Mesendoderm (in vitro differentiated cells): ENCODE measurements around the gene XCL2.
A peak's percentile ranks its signal among the peaks of the same experiment; 100 is the strongest.
"Not testable (repeated sequence)": the region's sequence is repeated elsewhere in the genome, so short reads cannot be mapped to it uniquely, and the experiment has no call there.

Source experiments
- DNase-seq: peaks from one replicate; pipeline ENCODE4 v3.0.0; 2013
- H2AK5ac ChIP-seq: 2 replicates; pipeline ENCODE4 v1.6.1; 2013; ENCODE audit warnings: low read length, inconsistent platforms
- H2BK120ac ChIP-seq: 2 replicates; pipeline ENCODE4 v1.6.1; 2013; ENCODE audit warnings: low read depth, mild to moderate bottlenecking, low read length, moderate library complexity, mixed read lengths
- H2BK15ac ChIP-seq: replicated peaks from 2 replicates; pipeline ENCODE4 v1.6.1; 2013; ENCODE audit warnings: low read depth, mild to moderate bottlenecking, moderate library complexity
- H2BK5ac ChIP-seq: 2 replicates; pipeline ENCODE4 v1.6.1; 2013; ENCODE audit warnings: low read length, inconsistent platforms
- H3K18ac ChIP-seq: 2 replicates; pipeline ENCODE4 v1.6.1; 2013; ENCODE audit warnings: mild to moderate bottlenecking, low read length, mixed read lengths
- H3K23ac ChIP-seq: one replicate; pipeline ENCODE4 v1.6.1; 2013; ENCODE audit warnings: low read length
- H3K27ac ChIP-seq: 2 replicates; pipeline ENCODE4 v1.5.1; 2013; ENCODE audit warnings: low read depth, mild to moderate bottlenecking, inconsistent platforms, low read length, moderate library complexity
- H3K27me3 ChIP-seq: 2 replicates; pipeline ENCODE4 v1.6.1; 2013; ENCODE audit warnings: low read length, control low read depth, mild to moderate bottlenecking, inconsistent platforms; ENCODE audit not compliant: insufficient read depth, poor library complexity
- H3K36me3 ChIP-seq: 2 replicates; pipeline ENCODE4 v1.6.1; 2013; ENCODE audit warnings: low read length, inconsistent platforms; ENCODE audit not compliant: control insufficient read depth, insufficient read depth
- H3K4ac ChIP-seq: one replicate; pipeline ENCODE4 v1.6.1; 2013; ENCODE audit warnings: low read depth, mild to moderate bottlenecking, low read length, moderate library complexity
- H3K4me1 ChIP-seq: 2 replicates; pipeline ENCODE4 v1.6.1; 2013; ENCODE audit warnings: low read depth, low read length, inconsistent platforms; ENCODE audit not compliant: control insufficient read depth
- H3K4me2 ChIP-seq: 2 replicates; pipeline ENCODE4 v1.6.1; 2013; ENCODE audit warnings: low read length
- H3K4me3 ChIP-seq: 2 replicates; pipeline ENCODE4 v1.5.1; 2013; ENCODE audit warnings: mild to moderate bottlenecking, low read length
- H3K56ac ChIP-seq: one replicate; pipeline ENCODE4 v1.6.1; 2013; ENCODE audit warnings: low read length
- H3K79me1 ChIP-seq: 2 replicates; pipeline ENCODE4 v1.6.1; 2013; ENCODE audit warnings: low read length, inconsistent platforms
- H3K79me2 ChIP-seq: 2 replicates; pipeline ENCODE4 v1.6.1; 2013; ENCODE audit warnings: mild to moderate bottlenecking, low read length; ENCODE audit not compliant: control insufficient read depth, insufficient read depth
- H3K9ac ChIP-seq: 2 replicates; pipeline ENCODE4 v1.6.1; 2013; ENCODE audit warnings: low read length, inconsistent platforms
- H4K5ac ChIP-seq: one replicate; pipeline ENCODE4 v1.6.1; 2013; ENCODE audit warnings: low read length
- H4K8ac ChIP-seq: one replicate; pipeline ENCODE4 v1.6.1; 2013; ENCODE audit warnings: low read depth, mild to moderate bottlenecking, control low read depth, low read length, moderate library complexity
- WGBS: extraction: QIAGEN DNeasy Blood & Tissue Kit; methylation state at CpG from one replicate; pipeline ENCODE4 v1.1.7; 2013; ENCODE audit warnings: low lambda C conversion rate, missing lambda C conversion rate; ENCODE audit not compliant: insufficient coverage; ENCODE audit errors: extremely low coverage; 5-methylcytosine and 5-hydroxymethylcytosine counted together

Gene XCL2

GRCh38 chr1:168585191-168585590, 41.4 kb upstream of the XCL2 start:
- no peak overlapping the region for H4K5ac ChIP-seq

DNA sequence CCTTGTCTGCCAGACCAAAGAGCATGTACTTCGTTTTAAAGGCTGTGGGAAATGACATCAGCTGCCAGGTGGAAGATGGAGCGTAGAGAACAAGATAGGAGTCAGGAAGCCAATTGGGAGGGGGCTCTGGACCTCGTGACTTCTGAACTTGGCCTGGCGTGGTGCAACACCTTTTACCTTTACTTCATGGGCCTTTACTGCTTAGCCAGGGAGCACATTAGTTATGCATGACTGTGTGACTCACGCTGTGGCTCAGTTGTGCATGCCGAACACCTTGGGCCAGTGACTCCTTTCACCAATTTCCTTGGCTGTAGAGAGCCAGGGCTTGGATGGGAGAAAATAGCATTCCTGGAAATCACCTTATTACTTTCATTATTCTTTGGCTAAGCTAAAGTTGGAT, 39.8 kb upstream of the XCL2 start:
- no peaks in the 10 kb centered on the region for H3K79me2 ChIP-seq
- H2AK5ac ChIP-seq, result no peak overlapping the region
- H3K56ac ChIP-seq, result no peak overlapping the region
- H3K27ac ChIP-seq, result no peak overlapping the region
- no peak overlapping the region for H2BK5ac ChIP-seq
- no peak overlapping the region for H3K18ac ChIP-seq
- H3K4ac ChIP-seq, result no peak overlapping the region
- H3K23ac ChIP-seq, result no peak overlapping the region
- H4K8ac ChIP-seq, result no peak overlapping the region
- H2BK120ac ChIP-seq, result no peak overlapping the region
- H3K4me2 ChIP-seq, result no peak overlapping the region
- H3K27me3 ChIP-seq, result no peaks in the 10 kb centered on the region
- no peaks in the 10 kb centered on the region for H3K79me1 ChIP-seq
- H3K4me1 ChIP-seq, result no peaks in the 10 kb centered on the region
- H3K36me3 ChIP-seq, result no peaks in the 10 kb centered on the region
- peak; percentile 18 for DNase-seq
- no peak overlapping the region for H4K5ac ChIP-seq
- H2BK15ac ChIP-seq, result no peak overlapping the region
- no peak overlapping the region for H3K4me3 ChIP-seq
- H3K9ac ChIP-seq, result no peak overlapping the region
- WGBS, result no CpG with 5 or more reads among the region's 6 CpGs

More at GRCh38 chr1:168585191-168585590, 41.4 kb upstream of the XCL2 start:
- Histone ChIP-seq H3K9ac (no peak overlapping the region), H3K4me1 (no peaks in the 10 kb centered on the region), H3K4me3 (no peak overlapping the region), H3K27ac (no peak overlapping the region), H3K23ac (no peak overlapping the region), H3K4me2 (no peak overlapping the region), H2BK15ac (no peak overlapping the region), H3K4ac (no peak overlapping the region), H3K18ac (no peak overlapping the region), H2AK5ac (no peak overlapping the region), H3K56ac (no peak overlapping the region), H3K79me1 (no peaks in the 10 kb centered on the region), H2BK120ac (no peak overlapping the region), H3K27me3 (no peaks in the 10 kb centered on the region), H3K36me3 (no peaks in the 10 kb centered on the region), H2BK5ac (no peak overlapping the region), H4K8ac (no peak overlapping the region), H3K79me2 (no peaks in the 10 kb centered on the region)
- WGBS, result no CpG with 5 or more reads among the region's 3 CpGs
- DNase-seq, result no peak

GRCh38 chr1:168582688-168583336, 39.0 kb upstream of the XCL2 start:
- Histone ChIP-seq H2AK5ac (no peak overlapping the region), H3K4me2 (no peak overlapping the region), H3K4me3 (no peak overlapping the region), H3K4me1 (no peaks in the 10 kb centered on the region), H3K27me3 (no peaks in the 10 kb centered on the region), H3K4ac (no peak overlapping the region), H4K8ac (no peak overlapping the region), H3K79me2 (no peaks in the 10 kb centered on the region), H3K27ac (no peak overlapping the region), H3K9ac (no peak overlapping the region), H3K56ac (no peak overlapping the region), H2BK5ac (no peak overlapping the region), H4K5ac (no peak overlapping the region), H3K23ac (no peak overlapping the region), H3K79me1 (no peaks in the 10 kb centered on the region), H3K18ac (no peak overlapping the region), H2BK120ac (no peak overlapping the region), H3K36me3 (no peaks in the 10 kb centered on the region), H2BK15ac (no peak overlapping the region)
- DNase-seq, result peak; percentile 26
- no CpG with 5 or more reads among the region's 6 CpGs for WGBS

- no peak for DNase-seq
- H3K27ac ChIP-seq, result no peak overlapping the region
Observed at GRCh38 chr1:168581817-168582572, 38.2 kb upstream of the XCL2 start.

GRCh38 chr1:168580991-168581390, 37.2 kb upstream of the XCL2 start:
- H2BK120ac ChIP-seq, H3K4me2 ChIP-seq, H2AK5ac ChIP-seq, H3K23ac ChIP-seq, H4K5ac ChIP-seq, DNase-seq, H3K27ac ChIP-seq, H3K56ac ChIP-seq, H3K79me1 ChIP-seq, H3K9ac ChIP-seq, H2BK15ac ChIP-seq, H3K36me3 ChIP-seq, H3K27me3 ChIP-seq, H3K4me3 ChIP-seq, H4K8ac ChIP-seq, H3K4me1 ChIP-seq, H3K4ac ChIP-seq, H2BK5ac ChIP-seq, H3K79me2 ChIP-seq, H3K18ac ChIP-seq: not testable (repeated sequence)
- WGBS, result no CpG with 5 or more reads among the region's 7 CpGs

More at GRCh38 chr1:168581817-168582572, 38.2 kb upstream of the XCL2 start:
- WGBS, result no CpG with 5 or more reads among the region's 4 CpGs
- Histone ChIP-seq H3K4me3 (no peak overlapping the region), H3K4ac (no peak overlapping the region), H2BK5ac (no peak overlapping the region), H3K4me2 (no peak overlapping the region), H3K36me3 (no peaks in the 10 kb centered on the region), H3K27me3 (no peaks in the 10 kb centered on the region), H2AK5ac (no peak overlapping the region), H3K79me2 (no peaks in the 10 kb centered on the region), H3K23ac (no peak overlapping the region), H3K18ac (no peak overlapping the region), H3K4me1 (no peaks in the 10 kb centered on the region), H4K8ac (no peak overlapping the region), H3K9ac (no peak overlapping the region), H2BK15ac (no peak overlapping the region), H3K79me1 (no peaks in the 10 kb centered on the region), H2BK120ac (no peak overlapping the region), H3K56ac (no peak overlapping the region), H4K5ac (no peak overlapping the region)
